DMS153 (cell line): ENCODE data around the gene ALOX5AP.

Experiments used
- DNase-seq: peaks from one replicate; lab custom pipeline; 2025; lab: John Stamatoyannopoulos, UW

ALOX5AP gene

DNA sequence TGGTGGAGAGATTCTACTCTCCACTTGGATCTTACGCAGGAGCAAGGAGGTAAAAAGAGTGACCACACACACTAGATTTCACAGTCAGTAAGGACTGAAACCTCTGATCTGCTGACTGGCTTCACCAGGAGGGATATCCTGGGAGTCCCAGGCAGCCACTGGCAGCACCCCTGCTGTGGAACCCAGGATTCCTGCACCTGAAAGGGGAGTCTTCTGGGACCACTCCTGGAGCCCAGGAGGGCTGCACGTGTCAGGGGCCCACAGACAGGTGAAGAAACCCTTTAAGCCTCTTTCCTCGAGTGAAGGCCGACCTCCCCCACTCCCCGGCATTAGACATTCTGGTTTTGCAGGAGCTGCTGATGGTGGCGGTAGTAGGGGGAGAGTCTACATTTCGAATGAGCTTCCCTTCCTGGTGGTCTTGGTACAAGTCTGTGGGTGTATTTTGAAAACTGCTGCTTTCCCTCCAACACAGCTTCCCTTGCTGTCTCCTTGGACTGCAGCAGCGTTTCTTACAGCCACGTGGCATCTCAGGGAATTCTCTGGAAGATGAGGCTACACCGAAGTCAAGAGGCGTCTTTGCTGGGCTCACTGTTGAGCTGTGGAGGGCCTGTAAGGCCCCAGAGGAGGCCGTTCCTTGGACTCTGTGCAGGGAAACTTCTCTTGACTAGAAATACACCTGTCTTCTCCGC lies 62.6 kb downstream of the ALOX5AP start:
- DNase-seq: no peak

DNA sequence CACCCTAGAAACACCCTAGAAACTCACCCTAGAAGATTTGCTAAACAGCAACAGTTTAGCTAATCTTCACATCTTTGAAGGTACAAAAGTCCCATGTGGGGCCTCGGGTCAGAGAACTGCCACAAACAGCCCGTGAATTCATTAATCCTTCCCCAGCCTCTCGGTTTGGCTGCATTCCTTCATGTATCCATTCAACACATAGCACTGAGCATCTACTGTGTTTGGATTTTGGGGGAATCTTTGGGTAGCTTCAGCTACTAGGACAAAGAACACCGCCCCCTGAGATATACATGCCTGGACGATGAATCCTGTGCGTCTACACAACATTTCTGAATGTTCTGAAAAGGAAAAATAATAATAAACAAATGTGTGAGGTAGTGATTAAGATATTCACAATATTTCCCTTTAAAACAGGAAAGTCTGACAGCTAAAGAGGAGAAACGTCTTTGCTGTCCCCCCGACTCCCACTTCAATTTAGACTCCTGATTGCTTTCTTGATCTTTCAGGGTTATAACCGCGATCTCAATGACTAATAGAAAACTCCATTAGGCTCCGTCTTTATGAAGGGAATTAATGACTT lies 63.5 kb downstream of the ALOX5AP start:
- DNase-seq: no peak

DNA sequence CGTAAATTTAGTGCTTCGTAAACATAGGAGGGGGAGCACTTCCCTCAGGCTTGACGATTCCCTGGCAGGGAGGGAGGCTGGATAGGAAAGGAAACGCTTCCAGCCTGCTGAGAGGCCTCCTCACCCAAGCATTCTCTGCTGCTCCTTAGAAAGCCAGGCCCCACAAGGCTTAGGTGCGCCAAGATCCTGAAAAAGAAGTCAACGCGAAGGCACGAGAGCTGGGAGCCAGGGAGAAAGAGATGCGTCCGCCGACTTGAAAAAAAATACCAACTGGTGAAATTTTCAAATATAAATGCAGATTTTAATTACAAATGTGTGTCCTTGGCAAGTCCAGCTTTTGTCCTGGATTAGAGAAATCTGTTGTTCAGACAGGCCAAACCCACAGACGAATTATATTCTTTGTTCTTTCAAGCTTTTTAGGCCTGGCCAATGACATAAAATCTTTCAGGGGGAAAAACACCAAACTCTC lies 64.0 kb downstream of the ALOX5AP start:
- no peak for DNase-seq

DNA sequence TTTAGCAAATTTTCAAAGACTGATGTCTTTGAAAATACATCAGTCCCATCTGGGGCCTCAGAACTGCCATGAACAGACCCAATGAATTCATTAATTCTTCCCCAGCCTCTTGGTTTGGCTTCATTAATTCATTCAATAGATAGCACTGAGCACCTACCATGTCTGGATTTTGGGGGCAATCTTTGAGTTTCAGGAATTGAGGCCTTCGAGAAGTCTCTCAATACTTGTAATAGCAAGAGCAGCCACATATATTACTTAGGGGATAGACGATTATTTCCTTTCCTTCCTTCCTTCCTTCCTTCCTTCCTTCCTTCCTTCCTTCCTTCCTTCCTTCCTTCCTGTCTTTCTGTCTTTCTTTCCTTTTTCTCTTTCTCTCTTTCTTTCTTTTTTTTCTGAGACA lies 64.8 kb downstream of the ALOX5AP start:
- DNase-seq: no peak

DNA sequence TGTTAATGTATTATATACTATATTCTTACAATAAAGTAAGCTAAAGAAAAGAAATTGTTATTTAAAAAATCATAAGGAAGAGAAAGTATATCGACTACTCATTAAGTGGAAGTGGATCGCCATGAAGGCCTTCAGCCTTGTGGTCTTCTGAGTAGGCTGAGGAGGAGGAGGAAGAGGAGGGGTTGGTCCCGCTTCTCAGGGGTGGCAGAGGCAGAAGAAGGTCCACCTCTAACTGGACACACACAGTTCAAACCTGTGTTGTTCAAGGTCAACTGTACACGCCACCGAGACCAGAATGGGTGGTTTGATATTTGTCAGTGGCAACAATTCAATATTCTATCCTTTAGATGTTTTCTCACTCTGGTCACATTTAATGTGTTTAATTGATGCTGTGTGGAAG lies 67.2 kb downstream of the ALOX5AP start:
- no peak for DNase-seq

DNA sequence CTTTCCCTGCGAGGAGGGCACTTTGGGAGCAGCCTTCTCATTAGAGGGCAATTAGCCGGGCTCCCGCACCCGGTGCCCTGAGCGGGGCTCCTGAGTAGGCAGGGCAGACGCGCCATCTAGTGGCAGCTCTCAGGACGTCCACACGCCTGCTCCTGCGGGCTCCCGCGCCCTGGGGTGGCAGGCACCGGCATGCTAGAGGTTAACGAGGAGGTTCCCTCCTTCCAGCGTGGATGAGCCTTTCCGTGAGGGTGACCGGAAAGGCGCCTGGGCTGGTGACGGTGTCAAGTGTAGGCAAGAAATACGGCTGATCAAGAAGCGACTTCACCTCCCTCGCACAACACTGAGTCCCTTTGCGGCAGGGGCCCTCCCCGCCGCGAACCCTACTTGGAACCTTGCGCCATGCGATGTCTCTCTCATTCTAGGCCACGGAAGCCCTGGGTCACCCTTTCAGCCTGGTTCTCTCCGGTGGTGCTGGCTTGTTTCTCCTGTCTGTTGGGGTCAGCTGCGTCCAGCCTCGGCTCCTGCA lies 67.7 kb downstream of the ALOX5AP start:
- DNase-seq: peak; percentile 62

DNA sequence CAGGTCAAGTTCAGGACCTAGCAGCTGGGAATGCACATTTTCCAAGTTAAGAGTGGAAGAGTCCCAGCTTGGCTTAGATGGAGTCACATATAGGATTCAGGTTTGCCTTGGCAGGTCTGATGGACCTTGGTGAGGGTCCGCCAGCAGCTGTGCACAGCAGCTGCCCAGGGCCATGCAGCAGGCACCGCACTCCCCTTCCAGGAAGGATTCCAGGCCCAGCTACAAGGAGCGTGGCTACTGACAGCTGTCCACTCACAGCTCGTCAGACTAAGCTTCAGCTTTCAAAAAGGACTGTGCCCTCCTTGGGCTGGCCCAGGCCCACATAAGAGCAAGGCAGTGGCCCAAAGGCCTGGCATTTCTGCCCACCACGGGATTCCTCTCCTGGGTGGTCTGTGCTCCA lies 68.4 kb downstream of the ALOX5AP start:
- no peak for DNase-seq

DNA sequence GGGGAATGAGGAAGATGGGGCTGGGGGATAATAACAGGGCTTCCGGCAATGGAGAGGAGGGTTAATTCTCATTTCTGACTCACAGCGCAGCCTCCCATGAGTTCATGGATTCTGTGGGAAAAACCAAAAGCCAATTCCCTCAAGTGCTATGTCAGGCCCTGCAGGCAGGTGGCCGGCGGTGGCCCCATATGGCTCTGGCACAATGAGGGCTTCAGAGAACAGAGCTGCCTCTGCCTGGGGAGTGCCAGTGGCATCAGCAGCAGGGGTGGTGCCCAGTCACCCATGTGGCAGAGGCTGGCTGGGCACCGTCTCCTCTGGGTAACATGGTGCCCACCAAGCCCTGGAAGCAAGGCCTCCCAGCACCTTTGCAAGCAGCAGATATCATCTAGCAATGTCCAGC lies 69.1 kb downstream of the ALOX5AP start:
- DNase-seq: no peak

DNA sequence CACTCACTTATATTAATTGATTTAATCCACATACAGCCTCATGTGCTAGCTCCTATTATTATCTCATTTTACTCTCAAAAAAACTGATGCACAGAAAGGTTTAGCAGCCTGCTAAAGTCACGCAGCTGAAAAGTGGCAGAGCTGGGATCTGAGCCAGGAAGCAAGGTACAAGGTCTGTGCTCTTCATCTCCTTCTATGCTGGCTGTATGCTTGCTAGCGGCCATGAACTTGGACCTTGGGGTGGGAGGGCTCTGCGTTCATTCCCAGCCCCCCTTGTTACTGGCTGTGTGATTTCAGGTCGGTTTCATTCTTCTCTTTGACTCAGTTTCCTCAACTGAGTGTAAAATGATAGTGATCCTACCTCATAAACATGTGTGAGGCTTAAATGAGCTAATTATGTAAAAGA lies 69.8 kb downstream of the ALOX5AP start:
- no peak for DNase-seq

DNA sequence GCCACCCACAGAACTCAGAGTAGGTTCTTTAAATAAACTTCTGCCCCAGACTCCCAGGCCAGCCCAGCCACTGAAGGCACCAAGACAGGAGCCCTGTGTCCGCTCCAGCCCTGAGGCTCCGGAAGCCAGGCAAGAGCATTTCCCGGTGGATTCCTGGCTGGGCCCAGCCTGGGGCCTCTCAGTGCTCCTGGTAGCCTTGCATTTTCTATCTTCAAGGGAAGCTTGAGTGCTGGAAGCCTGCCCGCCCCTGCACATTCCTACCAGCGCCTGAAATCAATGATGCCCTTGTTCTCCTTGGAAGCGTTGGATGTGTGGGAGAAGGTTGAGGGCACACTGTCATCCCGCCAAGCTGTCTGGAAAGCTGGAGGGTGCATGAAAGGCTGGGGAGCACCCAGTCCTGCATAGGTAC lies 70.3 kb downstream of the ALOX5AP start:
- no peak for DNase-seq

DNA sequence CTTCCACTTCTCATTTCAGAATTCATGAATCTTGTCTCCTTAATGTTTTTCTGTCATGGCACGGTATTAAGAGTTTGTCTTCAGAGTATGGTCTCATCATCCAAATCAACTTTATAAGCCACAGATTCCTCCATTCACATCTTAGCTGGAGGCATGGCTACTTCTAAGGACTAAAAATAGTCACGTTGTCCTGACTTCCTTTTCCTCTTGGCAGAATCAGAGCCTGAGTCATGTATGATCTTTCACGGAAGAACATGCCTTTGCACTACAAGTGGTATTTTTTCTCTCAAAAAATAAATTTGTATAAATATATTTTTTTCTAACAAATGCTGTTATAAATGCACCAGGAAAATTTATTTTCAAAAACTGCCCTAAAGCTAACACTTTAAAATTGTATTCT lies 71.4 kb downstream of the ALOX5AP start:
- DNase-seq: no peak

DNA sequence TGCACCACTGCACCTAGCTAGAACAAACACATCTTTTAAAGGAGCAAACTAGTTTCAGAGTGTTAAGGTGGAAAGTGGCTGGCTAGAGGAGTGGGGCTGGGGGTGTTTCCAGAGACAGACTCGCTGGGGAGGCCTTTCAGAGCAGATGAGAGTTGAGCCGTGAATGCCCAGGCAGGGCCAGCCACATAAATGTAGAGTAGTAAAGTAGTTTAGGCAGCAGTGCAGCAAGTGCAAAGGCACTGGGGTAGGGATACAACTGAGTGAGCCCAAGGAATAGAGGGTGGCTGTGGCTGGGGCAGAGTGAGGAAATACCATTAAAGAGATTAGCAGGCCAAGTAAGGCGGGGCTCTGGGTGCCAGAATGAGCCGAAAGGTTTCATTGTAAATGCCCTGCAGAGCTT lies 72.0 kb downstream of the ALOX5AP start:
- DNase-seq: no peak

DNA sequence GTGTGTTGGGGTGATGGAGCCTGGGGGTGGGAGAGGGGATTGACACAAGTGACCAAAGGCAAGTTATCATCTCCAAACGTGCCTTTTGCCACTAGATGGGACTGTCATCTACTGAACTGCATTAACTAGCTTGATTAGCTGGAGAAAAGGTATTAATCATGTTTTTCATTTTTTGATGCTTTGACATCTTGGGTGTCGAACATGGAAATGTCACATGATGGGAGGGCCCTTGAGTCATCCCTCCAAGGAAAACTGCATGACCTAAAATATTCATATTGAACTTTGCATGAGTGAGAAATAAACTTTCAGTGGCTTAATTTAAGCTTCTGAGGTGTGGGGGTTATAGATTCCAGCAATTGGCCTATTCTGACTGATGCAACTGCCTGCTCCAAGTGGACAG lies 73.3 kb downstream of the ALOX5AP start:
- DNase-seq: no peak

DNA sequence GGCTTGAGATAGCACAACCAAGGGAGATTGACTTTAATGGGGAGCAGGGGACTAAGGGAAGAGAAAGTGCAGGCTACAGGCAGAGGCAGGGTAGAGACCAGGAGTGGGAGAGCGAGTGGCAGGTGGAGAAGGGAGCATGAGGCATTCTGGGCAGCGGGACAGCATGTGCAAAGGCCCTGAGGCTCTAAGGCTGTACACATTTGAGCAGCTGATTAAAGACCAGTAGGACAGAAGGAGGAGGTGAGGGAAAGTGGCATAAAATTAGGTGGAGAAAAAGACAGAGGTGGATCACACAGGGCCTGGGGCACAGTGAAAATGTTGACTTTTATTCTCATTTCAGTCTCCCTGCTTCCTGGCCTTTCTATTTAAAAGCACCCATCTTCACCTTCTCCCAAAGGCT lies 74.4 kb downstream of the ALOX5AP start:
- DNase-seq: no peak

DNA sequence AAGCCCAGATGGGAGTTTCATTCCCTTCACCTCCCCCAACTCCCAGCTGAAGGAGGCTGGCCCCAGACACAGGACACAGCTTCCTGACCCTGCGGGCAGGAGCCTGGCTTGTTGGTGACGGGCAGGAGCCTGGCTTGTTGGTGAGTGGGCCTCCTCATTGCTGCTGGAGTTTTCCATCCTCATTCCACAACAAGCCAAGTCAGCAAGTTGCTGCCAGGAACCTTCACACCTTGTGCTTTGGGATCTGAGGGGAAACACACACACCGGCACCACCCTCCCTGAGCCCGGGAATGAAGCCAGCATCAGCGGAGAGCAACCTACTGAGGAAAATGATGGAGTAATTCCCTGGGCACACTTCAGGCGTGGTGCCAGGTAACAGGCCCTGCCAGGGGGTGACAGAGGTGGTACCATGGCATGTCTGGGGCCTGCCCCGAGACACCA lies 74.9 kb downstream of the ALOX5AP start:
- peak; percentile 39 for DNase-seq

DNA sequence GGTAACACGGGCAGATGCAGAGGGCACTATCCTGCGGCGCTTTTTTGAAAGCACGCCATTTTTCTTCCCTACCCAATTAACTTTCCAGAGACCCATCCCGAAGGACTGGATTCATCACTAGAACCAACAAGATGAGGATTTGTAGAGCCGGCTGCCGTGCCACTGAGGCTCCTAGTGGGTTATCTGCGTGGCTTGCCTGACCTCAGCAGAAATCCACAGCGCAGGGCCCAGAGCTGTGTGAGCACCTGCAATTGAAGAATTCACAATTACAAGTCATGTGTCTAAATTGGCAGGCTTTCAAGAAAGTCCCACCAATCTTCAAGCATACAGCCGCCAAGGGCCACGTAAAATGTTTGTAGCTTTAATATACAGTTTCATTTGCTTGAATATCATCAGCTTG lies 75.5 kb downstream of the ALOX5AP start:
- DNase-seq: no peak
